Head of caudate nucleus (tissue), 42 donors: ENCODE measurements around the gene XNDC1N.
A peak's percentile ranks its signal among the peaks of the same experiment; 100 is the strongest.
"Not testable (repeated sequence)": the region's sequence is repeated elsewhere in the genome, so short reads cannot be mapped to it uniquely, and the experiment has no call there.

Experiments
- DNase-seq, 42 donors: peaks; one replicate each; pipeline versions ENCODE4 v3.0.0 to v3.0.0-alpha.2; 2020 to 2021; ENCODE audit warnings: mixed read lengths in 7 of 42
- intact Hi-C: fragments of 100-400 bp; cut with DNase I; formaldehyde crosslinking; loops from one replicate; pipeline ENCODE4 v1.15.0; 2022

XNDC1N gene

GRCh38 chr11:71935338-71935925 is 7.0 kb upstream of the XNDC1N start:
- no peak for DNase-seq
- intact Hi-C loops: no loop called here

DNA sequence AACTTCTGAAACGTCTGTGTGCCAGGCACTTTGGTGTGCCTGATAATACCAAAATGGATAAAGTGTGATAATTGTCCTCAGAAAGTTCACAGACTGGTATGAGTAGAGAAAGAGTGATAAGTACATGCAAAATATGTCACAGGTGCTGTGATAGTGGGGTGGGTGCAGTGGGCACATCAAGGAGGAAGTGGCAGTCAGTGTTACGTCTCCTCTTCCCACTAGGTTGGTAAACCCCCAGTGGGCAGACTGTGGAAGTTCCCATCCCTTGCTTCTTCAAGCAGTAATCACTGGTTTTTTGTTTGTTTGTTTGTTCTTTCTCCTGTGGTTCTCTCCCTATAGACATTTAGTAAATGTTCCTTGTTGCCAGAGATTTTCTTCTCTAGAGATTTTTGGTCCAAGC is 5.8 kb upstream of the XNDC1N start:
- intact Hi-C loops: no loop called here
- DNase-seq: no peak

DNA sequence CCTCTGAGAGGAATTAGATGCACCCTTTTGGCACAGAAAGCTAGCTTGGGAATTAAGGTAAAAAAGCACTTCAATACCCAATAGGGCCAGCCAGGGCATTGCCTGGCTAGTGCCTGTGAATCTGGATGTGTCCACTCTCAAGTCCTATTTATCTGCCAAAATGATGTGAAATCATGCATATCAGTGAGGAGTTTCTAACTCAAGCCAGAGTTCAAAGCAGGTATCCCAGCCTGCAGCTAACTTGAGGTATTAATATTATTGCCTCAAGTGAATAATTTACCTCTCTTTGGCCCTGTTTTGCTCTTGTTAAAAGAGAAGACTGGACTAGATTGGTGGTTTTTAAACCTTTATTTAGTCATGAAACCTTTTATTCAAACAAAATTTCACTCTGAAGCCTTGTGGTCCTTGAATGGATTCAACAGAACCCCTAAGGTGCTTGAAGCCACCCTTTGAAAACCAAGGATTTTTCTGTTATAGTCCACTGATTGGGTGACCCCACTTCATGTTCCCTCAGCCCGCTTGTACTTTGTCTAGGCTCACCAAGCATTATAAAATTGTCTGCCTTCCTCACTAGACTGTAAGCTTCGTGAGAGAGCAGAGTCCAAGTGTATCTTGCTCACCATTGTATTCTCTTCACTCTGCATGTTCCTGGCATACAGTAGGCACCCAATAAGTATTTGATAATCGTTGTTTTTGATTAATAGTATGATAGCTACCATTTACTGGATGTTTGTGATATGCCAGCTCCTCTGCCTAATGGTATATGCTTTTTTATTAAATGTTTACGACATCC is 4.9 kb upstream of the XNDC1N start:
- intact Hi-C loops: no loop called here

GRCh38 chr11:71931245-71931602 is 2.8 kb upstream of the XNDC1N start:
- intact Hi-C loops: no loop called here
- no peak for DNase-seq

More for the DNA sequence above, 4.9 kb upstream of the XNDC1N start:
- no peak for DNase-seq

GRCh38 chr11:71930556-71931244 is 2.3 kb upstream of the XNDC1N start:
- DNase-seq: no peak
- intact Hi-C loops: no loop called here

- intact Hi-C loops: no loop called here
- DNase-seq: peak in 1 of 42 donors; percentile 5
Observed at GRCh38 chr11:71929491-71929890, 1.1 kb upstream of the XNDC1N start.

DNA sequence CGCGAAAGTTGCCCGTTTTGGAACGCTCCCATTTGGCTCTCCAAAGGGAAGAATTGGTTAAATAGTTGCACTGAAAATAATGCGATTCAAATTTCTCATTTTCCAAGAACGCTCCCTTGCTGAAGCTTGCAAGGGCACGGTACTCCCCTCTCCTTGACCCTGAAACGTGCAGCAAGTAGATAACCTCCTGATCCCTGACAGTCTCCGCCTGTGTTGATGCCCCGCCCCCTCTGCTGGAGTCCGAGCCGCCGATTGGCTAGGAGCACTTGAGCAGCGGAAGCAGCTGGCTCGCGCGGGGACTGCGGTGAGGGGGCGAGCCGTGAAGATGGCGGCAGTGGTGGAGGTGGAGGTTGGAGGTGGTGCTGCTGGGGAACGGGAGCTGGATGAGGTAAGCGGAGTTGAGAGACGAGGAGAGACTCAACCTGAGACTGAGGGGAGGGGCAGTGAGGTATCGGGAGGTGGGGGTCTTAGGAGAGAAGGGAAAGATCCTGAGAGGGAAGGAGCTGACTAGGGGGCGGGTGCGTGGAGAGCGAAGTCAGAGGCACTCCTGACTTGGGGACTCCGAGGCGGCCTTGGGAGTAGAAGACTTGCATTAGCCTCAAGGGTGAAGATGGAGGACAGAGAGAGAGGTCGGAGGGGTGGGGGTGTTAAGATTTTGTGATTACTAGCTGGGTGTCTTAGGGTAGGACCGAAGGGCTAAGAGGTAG is 496 bp upstream of the XNDC1N start, which contains the start of gene RNF121:
RNF121 (plus strand) TSS at position 310 of the 707 bp plus-strand sequence; CDS start at position 326, 16 bp downstream.
- intact Hi-C loops: no loop called here

GRCh38 chr11:71917646-71918140 is 10.7 kb downstream of the XNDC1N start:
- no peak for DNase-seq
- intact Hi-C loops: no loop called here

More for the DNA sequence above, 496 bp upstream of the XNDC1N start, which contains the start of gene RNF121:
- peak; percentile 98 to 100 (median 99) for DNase-seq

DNA sequence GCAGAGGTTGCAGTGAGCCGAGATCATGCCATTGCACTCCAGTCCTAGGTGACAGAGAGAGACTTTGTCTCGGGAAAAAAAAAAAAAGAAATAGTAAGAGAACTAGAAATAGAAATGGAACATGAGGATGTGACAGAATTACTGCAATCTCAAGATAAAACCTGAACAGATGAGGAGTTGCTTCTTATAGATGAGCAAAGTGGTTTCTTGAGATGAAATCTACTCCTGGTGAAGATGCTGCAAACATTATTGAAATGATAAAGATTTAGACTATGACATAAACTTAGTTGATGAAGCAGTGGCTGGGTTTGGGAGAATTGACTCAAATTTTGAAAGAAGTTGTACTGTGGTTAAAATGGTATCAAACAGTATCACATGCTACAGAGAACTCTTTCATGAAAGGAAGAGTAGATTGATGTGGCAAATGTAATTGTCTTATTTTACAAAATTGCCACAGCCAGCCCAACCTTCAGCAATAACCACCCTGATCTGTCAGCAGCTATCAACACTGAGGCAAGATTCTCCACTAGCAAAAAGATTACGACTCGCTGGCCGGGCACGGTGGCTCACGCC is 13.7 kb downstream of the XNDC1N start:
- intact Hi-C loops: no loop called here
- DNase-seq: no peak

DNA sequence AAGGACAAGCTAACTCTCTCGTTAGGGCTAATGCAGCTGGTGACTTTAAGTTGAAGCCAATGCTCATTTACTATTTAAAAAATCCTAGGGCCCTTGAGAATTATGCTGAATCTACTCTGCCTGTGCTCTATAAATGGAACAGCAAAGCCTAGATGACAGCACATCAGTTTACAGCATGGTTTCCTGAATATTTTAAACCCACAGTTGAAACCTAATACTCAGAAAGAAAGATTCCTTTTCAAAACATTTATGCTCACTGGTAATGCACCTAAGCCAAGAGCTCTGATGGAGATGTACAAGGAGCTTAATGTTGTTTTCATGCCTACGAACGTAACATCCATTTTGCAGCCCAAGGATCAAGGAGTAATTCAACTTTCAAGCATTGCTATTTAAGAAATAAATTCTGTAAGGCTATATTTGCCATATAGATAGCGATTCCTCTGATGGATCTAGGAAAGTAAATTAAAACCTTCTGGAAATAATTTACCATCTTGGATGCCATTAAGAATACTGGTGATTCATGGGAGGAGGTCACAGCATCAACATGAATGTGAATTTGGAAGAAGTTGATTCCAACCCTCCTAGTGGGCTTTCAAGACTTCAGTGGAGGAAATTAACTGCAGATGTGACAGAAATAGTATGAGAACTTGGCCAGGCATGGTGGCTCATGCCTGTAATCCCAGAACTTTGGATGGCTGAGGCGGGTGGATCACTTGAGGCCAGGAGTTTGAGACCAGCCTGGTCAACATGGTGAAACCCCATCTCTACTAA is 14.5 kb downstream of the XNDC1N start:
- no peak for DNase-seq
- intact Hi-C loops: no loop called here

DNA sequence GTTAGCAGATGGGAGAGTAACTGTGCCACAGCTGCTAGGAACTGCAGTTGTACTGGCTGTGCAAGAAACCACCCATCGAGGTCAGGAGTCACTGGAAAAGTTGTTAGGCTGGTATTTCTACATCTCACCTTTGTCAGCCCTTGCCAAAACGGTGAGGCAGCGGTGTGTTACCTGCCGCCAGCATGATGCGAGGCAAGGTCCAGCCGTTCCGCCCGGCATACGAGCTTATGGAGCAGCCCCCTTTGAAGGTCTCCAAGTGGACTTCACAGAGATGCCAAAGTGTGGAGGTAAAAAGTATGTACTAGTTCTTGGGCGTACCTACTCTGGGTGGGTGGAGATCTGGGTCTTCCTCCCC is 16.4 kb downstream of the XNDC1N start:
- DNase-seq, intact Hi-C loops: not testable (repeated sequence)

- intact Hi-C loops, DNase-seq: not testable (repeated sequence)
Observed at GRCh38 chr11:71911321-71911985, 16.9 kb downstream of the XNDC1N start.

GRCh38 chr11:71910775-71911174 is 17.6 kb downstream of the XNDC1N start:
- DNase-seq, intact Hi-C loops: not testable (repeated sequence)

DNA sequence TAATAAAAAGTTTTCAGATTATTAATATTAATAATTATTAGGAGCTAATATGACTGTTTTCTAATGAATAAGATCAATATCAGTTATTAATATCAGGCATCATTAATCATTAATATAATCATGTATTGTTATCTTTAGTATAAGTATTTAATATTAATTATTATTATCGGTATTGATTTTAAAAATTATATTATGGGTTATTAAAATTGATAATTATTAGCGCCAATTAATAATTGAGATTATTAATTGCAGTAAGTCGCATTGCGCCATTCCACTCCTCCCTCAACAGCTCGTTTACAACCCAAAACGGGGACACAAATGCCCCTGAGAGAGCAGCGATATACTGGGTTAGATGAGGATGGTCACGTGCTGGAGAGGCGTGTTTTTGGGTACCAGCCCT is 20.2 kb downstream of the XNDC1N start:
- intact Hi-C loops: no loop called here
- DNase-seq: no peak

GRCh38 chr11:71901137-71901536 is 27.3 kb downstream of the XNDC1N start:
- intact Hi-C loops, DNase-seq: not testable (repeated sequence)

- no peak for DNase-seq
- intact Hi-C loops: no loop called here
Observed at GRCh38 chr11:71895961-71896360, 32.4 kb downstream of the XNDC1N start.

- DNase-seq, intact Hi-C loops: not testable (repeated sequence)
Observed at GRCh38 chr11:71889181-71889872, 39.1 kb downstream of the XNDC1N start.
